Left lung (tissue), 10 donors: Measurements from ENCODE around the gene FNDC8. TPM values are rescaled to one million over a fixed set of nuclear protein-coding genes. Genes with fewer than 3 reads are reported as not detected.

ENCODE experiments used
- ATAC-seq: fragments of 200-7000 bp; cut with Tn5 transposase; one replicate; pipeline ENCODE4 v1.9.1; 2020; ENCODE audit warnings: moderate library complexity
- DNase-seq, 4 donors: peaks; one replicate each; pipeline ENCODE4 v3.0.0-alpha.2; 2013 to 2020
- H3K27ac ChIP-seq, 2 donors: fragments of 200-600 bp; sonication (generic) in 1 of 2; one replicate each; pipeline versions ENCODE4 v1.5.0 to v1.8.0; 2020 to 2021
- H3K27me3 ChIP-seq, 2 donors: fragments of 200-600 bp; sonication (generic) in 1 of 2; one replicate each; pipeline versions ENCODE4 v1.5.0 to v1.8.0; 2020 to 2021
- H3K36me3 ChIP-seq, 2 donors: fragments of 200-600 bp; sonication (generic) in 1 of 2; one replicate each; pipeline versions ENCODE4 v1.5.0 to v1.8.0; 2020 to 2021
- H3K4me1 ChIP-seq, 2 donors: fragments of 200-600 bp; one replicate each; pipeline ENCODE4 v1.8.0; 2021
- H3K4me3 ChIP-seq, 2 donors: fragments of 200-600 bp; sonication (generic) in 1 of 2; one replicate each; pipeline versions ENCODE4 v1.5.0 to v1.8.0; 2020 to 2021; ENCODE audit warnings: mild to moderate bottlenecking in 1 of 2
- H3K9me3 ChIP-seq, 2 donors: fragments of 200-600 bp; sonication (generic) in 1 of 2; one replicate each; pipeline versions ENCODE4 v1.5.0 to v1.8.0; 2020 to 2021
- CTCF ChIP-seq, 2 donors: fragments of 200-600 bp; sonication (generic) in 1 of 2; IDR thresholded peaks; one replicate each; pipeline versions ENCODE4 v1.5.0 to v1.8.0; 2021; ENCODE audit warnings: antibody characterized with exemption in 2 of 2
- intact Hi-C, 2 donors: fragments of 100-400 bp; cut with DNase I; formaldehyde crosslinking; loops; one replicate each; pipeline versions ENCODE4 v1.11.2 to v1.14.2; 2022
- polyA plus RNA-seq, 6 donors: library from polyadenylated mRNA; unstranded; fragments of 120-200 nt; gene quantifications; one replicate each; pipeline ENCODE4 v1.2.1, GENCODE V29; 2013; ENCODE audit not compliant: insufficient read length in 6 of 6
- total RNA-seq, 2 donors: library from RNA; stranded (reverse); fragmentation: NEBNext Ultra II Directional; extraction: Animal tissue kit (Norgen Biotek cat#: 25700); gene quantifications; one replicate each; pipeline ENCODE4 v1.2.1, GENCODE V29; 2021
- donor health status: DM: no; HTN: yes; CAD: no.
- donor health status: DM: no; HTN: no; CAD: no.

Gene FNDC8
- total and polyA plus RNA-seq, 8 donors: 0.20 to 0.34 (median 0.25) TPM; not detected in 3

GRCh38 chr17:35141681-35142466 is 20.5 kb downstream of the FNDC8 start, which contains the start of gene NLE1:
Gene NLE1, minus strand, starts transcription at chr17:35142303. Its CDS starts 28 bp downstream, at chr17:35142275.
- no peaks in the 10 kb centered on the region for H3K27me3 ChIP-seq
- peak within 1 kb of the TSS in 1 of 2 donors; percentile 24 for H3K27ac ChIP-seq
- DNase-seq (peak; percentile 70 to 97 (median 84)), ATAC-seq (peak; percentile 100)
- peaks cover 0 to 27% of the 10 kb centered on the region in 2 donors for H3K36me3 ChIP-seq
- H3K9me3 ChIP-seq: no peaks in the 10 kb centered on the region
- peak within 1 kb of the TSS; percentile 90 to 96 for H3K4me3 ChIP-seq
- TF ChIP-seq CTCF (IDR thresholded peaks at IDR 0.05): peak; percentile 94 to 98
- H3K4me1 ChIP-seq: peaks cover 4 to 27% of the 10 kb centered on the region in 2 donors
- intact Hi-C loops: no loop called here

GRCh38 chr17:35142467-35142796 is 21.0 kb downstream of the FNDC8 start:
- no peak for ATAC-seq
- H3K4me3 ChIP-seq: peak overlapping the region in 1 of 2 donors; percentile 90

GRCh38 chr17:35144840-35145239 is 23.4 kb downstream of the FNDC8 start:
- Histone ChIP-seq H3K27ac (no peak overlapping the region), H3K36me3 (no peaks in the 10 kb centered on the region), H3K27me3 (no peaks in the 10 kb centered on the region), H3K4me3 (no peak overlapping the region), H3K9me3 (no peaks in the 10 kb centered on the region), H3K4me1 (peaks cover 4 to 26% of the 10 kb centered on the region in 2 donors)
- no peak for ATAC-seq
- DNase-seq: no peak
- intact Hi-C loops: no loop called here
- TF ChIP-seq CTCF (IDR thresholded peaks at IDR 0.05): no peak

More at GRCh38 chr17:35142467-35142796, 21.0 kb downstream of the FNDC8 start:
- TF ChIP-seq CTCF (IDR thresholded peaks at IDR 0.05): no peak
- intact Hi-C loops: no loop called here
- no peaks in the 10 kb centered on the region for H3K9me3 ChIP-seq
- DNase-seq: no peak
- H3K27me3 ChIP-seq: no peaks in the 10 kb centered on the region
- peaks cover 0 to 21% of the 10 kb centered on the region in 2 donors for H3K36me3 ChIP-seq
- H3K27ac ChIP-seq: no peak overlapping the region
- H3K4me1 ChIP-seq: peaks cover 4 to 27% of the 10 kb centered on the region in 2 donors

- Histone ChIP-seq H3K9me3 (no peaks in the 10 kb centered on the region), H3K4me3 (no peak overlapping the region), H3K4me1 (peaks cover 0 to 11% of the 10 kb centered on the region in 2 donors), H3K27ac (no peak overlapping the region), H3K36me3 (no peaks in the 10 kb centered on the region), H3K27me3 (no peaks in the 10 kb centered on the region)
- no peak for DNase-seq
- ATAC-seq: no peak
- TF ChIP-seq CTCF (IDR thresholded peaks at IDR 0.05): no peak
- intact Hi-C loops: no loop called here
These were observed 24.9 kb downstream of the FNDC8 start for GRCh38 chr17:35146214-35146833.

- no peak within 1 kb of the TSS for H3K4me3 ChIP-seq
- no peak for ATAC-seq
- H3K27ac ChIP-seq: no peak within 1 kb of the TSS
- intact Hi-C loops: no loop called here
- TF ChIP-seq CTCF (IDR thresholded peaks at IDR 0.05): no peak
- H3K4me1 ChIP-seq: peaks cover 0 to 2% of the 10 kb centered on the region in 2 donors
- no peak for DNase-seq
- no peaks in the 10 kb centered on the region for H3K36me3 ChIP-seq
- no peaks in the 10 kb centered on the region for H3K27me3 ChIP-seq
- H3K9me3 ChIP-seq: no peaks in the 10 kb centered on the region
These were observed 26.0 kb downstream of the FNDC8 start, which contains the start of gene UNC45B for GRCh38 chr17:35147375-35147905. Gene UNC45B, plus strand, starts transcription at chr17:35147817. Its CDS starts 447 bp downstream, at chr17:35148264.
